GM23248 (cell line): Measurements from ENCODE around the gene OR8D1. TPM values are rescaled to one million over a fixed set of nuclear protein-coding genes. Genes with fewer than 3 reads are reported as not detected.
A peak's percentile ranks its signal among the peaks of the same experiment; 100 is the strongest.

Experiments used
- DNase-seq: peaks from one replicate; pipeline ENCODE4 v3.0.0-alpha.2; 2015
- H2AFZ ChIP-seq: fragments of 200-600 bp; sonication (generic); 2 replicates; pipeline ENCODE4 v1.6.1; 2016; ENCODE audit warnings: antibody characterized with exemption
- H3F3A ChIP-seq: fragments of 200-600 bp; sonication (generic); 2 replicates; pipeline ENCODE4 v1.6.1; 2016; ENCODE audit warnings: mild to moderate bottlenecking, antibody characterized with exemption, mixed run types; ENCODE audit not compliant: insufficient read depth
- H3K27ac ChIP-seq: fragments of 200-600 bp; sonication (generic); 2 replicates; pipeline ENCODE4 v1.5.1; 2016; ENCODE audit warnings: mild to moderate bottlenecking
- H3K27me3 ChIP-seq: fragments of 200-600 bp; sonication (generic); replicated peaks from 2 replicates; pipeline ENCODE4 v1.6.1; 2016; ENCODE audit warnings: mild to moderate bottlenecking; ENCODE audit not compliant: insufficient read depth
- H3K36me3 ChIP-seq: fragments of 200-600 bp; sonication (generic); 2 replicates; pipeline ENCODE4 v1.6.1; 2016; ENCODE audit warnings: low read depth, mild to moderate bottlenecking
- H3K4me1 ChIP-seq: fragments of 200-600 bp; sonication (generic); 2 replicates; pipeline ENCODE4 v1.6.1; 2016; ENCODE audit warnings: mild to moderate bottlenecking; ENCODE audit not compliant: insufficient read depth
- H3K4me2 ChIP-seq: fragments of 200-600 bp; sonication (generic); one replicate; pipeline ENCODE4 v1.6.1; 2016; ENCODE audit warnings: mild to moderate bottlenecking; ENCODE audit not compliant: unreplicated experiment
- H3K4me3 ChIP-seq: fragments of 200-600 bp; sonication (generic); 2 replicates; pipeline ENCODE4 v1.5.1; 2016; ENCODE audit warnings: mild to moderate bottlenecking
- H3K79me2 ChIP-seq: fragments of 200-600 bp; sonication (generic); 2 replicates; pipeline ENCODE4 v1.6.1; 2016; ENCODE audit warnings: mild to moderate bottlenecking; ENCODE audit not compliant: insufficient read depth
- H3K9ac ChIP-seq: fragments of 200-600 bp; sonication (generic); 2 replicates; pipeline ENCODE4 v1.6.1; 2016; ENCODE audit warnings: mild to moderate bottlenecking
- H3K9me2 ChIP-seq: fragments of 200-600 bp; sonication (generic); 2 replicates; pipeline ENCODE4 v1.6.1; 2016; ENCODE audit warnings: mixed run types, mild to moderate bottlenecking, moderate library complexity; ENCODE audit not compliant: insufficient read depth
- H3K9me3 ChIP-seq: fragments of 200-600 bp; sonication (generic); one replicate; pipeline ENCODE4 v1.6.1; 2017; ENCODE audit warnings: low read depth
- H4K20me1 ChIP-seq: fragments of 200-600 bp; sonication (generic); 2 replicates; pipeline ENCODE4 v1.6.0; 2016; ENCODE audit not compliant: insufficient read depth
- EZH2 ChIP-seq: fragments of 200-600 bp; sonication (generic); IDR thresholded peaks from 2 replicates; pipeline ENCODE4 v1.6.1; 2018; ENCODE audit warnings: antibody characterized with exemption, mild to moderate bottlenecking; ENCODE audit not compliant: insufficient read depth, poor library complexity, severe bottlenecking
- EZH2phosphoT487 ChIP-seq: fragments of 200-600 bp; sonication (generic); IDR thresholded peaks from 2 replicates; pipeline ENCODE4 v1.6.1; 2018; ENCODE audit warnings: antibody characterized with exemption, moderate library complexity, mild to moderate bottlenecking, low read depth; ENCODE audit not compliant: insufficient read depth
- WGBS, 2 experiments: methylation state at CpG; one replicate each; pipeline ENCODE4 v1.1.6; 2015 to 2017; ENCODE audit warnings: low lambda C conversion rate in 2 of 2, low coverage in 1 of 2; ENCODE audit errors: missing lambda C conversion rate in 2 of 2; 5-methylcytosine and 5-hydroxymethylcytosine counted together
- in situ Hi-C: fragments of 300-500 bp; cut with MboI; formaldehyde crosslinking; loops from 2 replicates; pipeline ENCODE4 v1.15.0; 2020
- polyA plus RNA-seq: library from polyadenylated mRNA; unstranded; fragments of >200 nt; fragmentation: Nextera tagmentation; extraction: Ambion mirVana; gene quantifications from 2 replicates; pipeline ENCODE4 v1.2.1, GENCODE V29; 2016
- total RNA-seq: library from RNA; depleted of rRNA; stranded (reverse); fragments of >200 nt; shearing (Covaris generic); gene quantifications from 2 replicates; pipeline ENCODE4 v1.2.3, GENCODE V29; 2014

The OR8D1 gene
- total and polyA plus RNA-seq, 2 experiments from 2014 or later = not detected

DNA sequence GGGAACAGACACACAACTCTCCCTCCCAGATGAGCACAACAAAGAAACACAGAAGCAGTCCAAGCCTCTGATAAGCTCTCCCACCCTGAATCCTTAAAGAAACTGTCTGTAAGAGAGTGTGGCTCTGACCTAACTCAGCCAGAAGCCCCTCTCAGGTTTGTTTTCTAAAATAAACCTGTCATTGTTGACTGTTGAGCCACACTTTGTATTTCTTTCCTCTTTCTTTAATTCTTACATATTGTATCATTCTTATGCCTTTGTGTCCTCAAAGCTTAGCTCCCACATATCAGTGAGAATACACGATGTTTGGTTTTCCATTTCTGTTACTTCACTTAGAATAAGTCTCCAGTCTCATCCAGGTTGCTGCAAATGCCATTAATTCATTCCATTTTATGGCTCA lies 14.0 kb upstream of the OR8D1 start:
- WGBS, 2 experiments = 50 to 60% methylated on average over 1 of the region's 1 CpG
- no peaks in the 10 kb centered on the region for H3F3A ChIP-seq
- in situ Hi-C loops = no loop called here

DNA sequence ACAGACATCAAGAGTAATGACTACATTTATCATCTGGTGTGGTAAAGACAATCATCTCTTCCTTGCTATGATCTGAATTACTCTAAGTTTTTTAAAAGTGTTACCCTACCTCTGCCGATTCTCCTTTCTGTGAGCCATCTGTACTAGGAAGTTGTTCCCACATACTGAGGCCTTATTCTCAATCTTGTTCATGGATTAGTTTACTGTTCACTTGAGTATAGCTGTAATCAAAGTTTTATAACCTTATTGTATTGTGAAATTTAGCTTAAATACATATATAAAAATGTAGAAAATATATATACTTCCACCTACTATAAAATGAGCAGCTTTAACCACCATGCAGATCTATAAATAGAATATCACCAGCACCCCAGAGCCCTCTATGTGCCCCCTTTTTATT lies 8.6 kb upstream of the OR8D1 start:
- no peaks in the 10 kb centered on the region for H3F3A ChIP-seq
- H3K9me2 ChIP-seq = no peaks in the 10 kb centered on the region
- H4K20me1 ChIP-seq = no peaks in the 10 kb centered on the region
- no peak overlapping the region for H3K27ac ChIP-seq
- no peak for TF ChIP-seq EZH2phosphoT487
- no peak for TF ChIP-seq EZH2
- H3K4me1 ChIP-seq = no peaks in the 10 kb centered on the region
- no peaks in the 10 kb centered on the region for H3K36me3 ChIP-seq
- H3K9ac ChIP-seq = no peak overlapping the region
- no peak overlapping the region for H3K4me2 ChIP-seq
- no peaks in the 10 kb centered on the region for H3K79me2 ChIP-seq
- 0% methylated on average over 1 of the region's 1 CpG for WGBS, 2 experiments
- peaks cover 23% of the 10 kb centered on the region for H3K27me3 ChIP-seq
- no peaks in the 10 kb centered on the region for H3K9me3 ChIP-seq
- DNase-seq = no peak
- in situ Hi-C loops = no loop called here
- no peak overlapping the region for H3K4me3 ChIP-seq
- no peak overlapping the region for H2AFZ ChIP-seq

More for the DNA sequence above, 14.0 kb upstream of the OR8D1 start:
- Histone ChIP-seq H3K27ac (no peak overlapping the region), H4K20me1 (no peaks in the 10 kb centered on the region), H3K79me2 (no peaks in the 10 kb centered on the region), H3K4me2 (no peak overlapping the region), H3K9me2 (no peaks in the 10 kb centered on the region), H3K9ac (no peak overlapping the region), H3K27me3 (peaks cover 53% of the 10 kb centered on the region), H3K4me3 (no peak overlapping the region), H3K9me3 (no peaks in the 10 kb centered on the region), H2AFZ (no peak overlapping the region), H3K4me1 (no peaks in the 10 kb centered on the region), H3K36me3 (no peaks in the 10 kb centered on the region)
- no peak for DNase-seq
- TF ChIP-seq EZH2 (no peak), EZH2phosphoT487 (no peak)

DNA sequence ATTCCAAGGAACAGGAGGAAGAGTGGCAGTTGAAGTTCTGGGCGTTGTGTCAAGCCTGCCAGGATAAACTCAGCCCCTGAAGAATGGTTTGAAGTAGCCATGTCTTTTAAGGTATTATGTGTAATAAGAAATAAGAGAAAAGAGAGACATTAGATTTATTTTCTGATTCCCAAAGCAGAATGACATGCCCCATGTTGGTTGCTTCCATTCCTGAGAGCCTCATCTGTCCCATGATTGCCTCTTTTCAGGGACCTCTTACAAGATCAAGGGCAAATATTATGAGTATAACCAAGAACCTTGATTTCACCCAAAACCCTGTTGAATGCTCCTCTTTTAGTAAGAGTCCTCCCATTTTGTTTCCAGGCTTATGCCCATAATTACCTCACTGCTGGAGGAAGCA lies 6.3 kb upstream of the OR8D1 start, which contains the start of gene OR8D2:
TSS of gene OR8D2 (minus strand) at position 101 of the 400 bp plus-strand sequence. CDS start at position 101, 0 bp downstream.
- Histone ChIP-seq H3K9me3 (no peaks in the 10 kb centered on the region), H3K9ac (no peak within 1 kb of the TSS), H3K9me2 (no peaks in the 10 kb centered on the region), H3K4me2 (no peak within 1 kb of the TSS), H3K79me2 (no peaks in the 10 kb centered on the region), H3K27ac (no peak within 1 kb of the TSS), H2AFZ (no peak within 1 kb of the TSS), H3F3A (no peaks in the 10 kb centered on the region), H3K4me1 (no peaks in the 10 kb centered on the region), H3K4me3 (no peak within 1 kb of the TSS), H3K36me3 (no peaks in the 10 kb centered on the region), H3K27me3 (peaks cover 23% of the 10 kb centered on the region), H4K20me1 (no peaks in the 10 kb centered on the region)
- in situ Hi-C loops = no loop called here
- no peak for DNase-seq
- 18 to 26% methylated on average over 1 of the region's 1 CpG for WGBS, 2 experiments
- TF ChIP-seq EZH2 (no peak), EZH2phosphoT487 (no peak)

DNA sequence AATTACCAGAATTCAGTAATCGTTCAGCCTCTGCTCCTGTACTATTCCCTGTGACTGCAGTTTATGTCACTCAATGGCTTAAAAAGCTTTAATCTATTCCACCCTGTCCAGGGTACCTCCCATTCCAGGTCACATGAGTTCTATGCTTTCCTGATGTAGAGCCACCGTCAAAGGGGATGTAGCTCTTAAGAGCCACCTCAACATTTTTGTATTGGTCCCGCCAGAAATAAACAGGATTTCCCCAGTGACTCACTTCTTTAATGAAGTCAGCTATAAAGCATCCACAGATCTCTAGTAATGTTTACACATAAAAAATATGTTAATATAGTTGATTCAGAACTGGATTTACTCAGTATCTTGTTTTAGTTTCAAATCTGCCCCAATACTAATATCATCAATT lies 1.3 kb upstream of the OR8D1 start:
- H3K27me3 ChIP-seq = peaks cover 12% of the 10 kb centered on the region; the same call in 1 of the 2 replicates
- no peak overlapping the region for H3K9ac ChIP-seq
- no peaks in the 10 kb centered on the region for H3K9me3 ChIP-seq
- no peaks in the 10 kb centered on the region for H3F3A ChIP-seq
- no peaks in the 10 kb centered on the region for H3K4me1 ChIP-seq
- H3K4me3 ChIP-seq = no peak overlapping the region
- no peaks in the 10 kb centered on the region for H3K79me2 ChIP-seq
- H3K27ac ChIP-seq = no peak overlapping the region
- H2AFZ ChIP-seq = no peak overlapping the region
- WGBS, 2 experiments = 33 to 38% methylated on average over 3 of the region's 3 CpGs
- TF ChIP-seq EZH2phosphoT487 = no peak
- TF ChIP-seq EZH2 = no peak
- no peaks in the 10 kb centered on the region for H3K36me3 ChIP-seq
- in situ Hi-C loops = no loop called here
- H4K20me1 ChIP-seq = no peaks in the 10 kb centered on the region
- no peaks in the 10 kb centered on the region for H3K9me2 ChIP-seq
- peak; percentile 34 for DNase-seq
- H3K4me2 ChIP-seq = no peak overlapping the region

DNA sequence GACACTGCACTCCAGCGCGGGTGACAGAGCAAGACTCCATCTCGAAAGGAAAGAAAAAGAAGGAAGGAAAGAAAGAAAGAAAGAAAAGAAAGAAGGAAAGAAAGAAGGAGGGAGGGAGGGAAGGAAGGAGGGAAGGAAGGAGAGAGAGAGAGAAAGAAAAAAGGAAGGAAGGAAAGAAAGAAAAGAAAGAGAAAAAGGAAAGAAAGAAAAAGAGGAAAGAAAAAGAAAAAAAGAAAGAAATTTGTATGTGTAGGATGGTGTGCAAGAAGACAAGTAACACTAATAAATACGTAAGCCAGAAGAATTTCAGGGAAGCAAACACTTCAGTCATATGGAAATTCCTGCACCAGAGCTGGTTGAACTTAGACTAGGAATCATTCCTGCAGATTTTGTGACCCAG lies 618 bp downstream of the OR8D1 start:
- no peaks in the 10 kb centered on the region for H3K4me1 ChIP-seq
- no peaks in the 10 kb centered on the region for H3F3A ChIP-seq
- in situ Hi-C loops = no loop called here
- H2AFZ ChIP-seq = no peak overlapping the region
- H3K36me3 ChIP-seq = no peaks in the 10 kb centered on the region
- H3K27me3 ChIP-seq = peaks cover 20% of the 10 kb centered on the region; the same call in 1 of the 2 replicates
- no peaks in the 10 kb centered on the region for H3K79me2 ChIP-seq
- H4K20me1 ChIP-seq = no peaks in the 10 kb centered on the region
- H3K4me3 ChIP-seq = no peak overlapping the region
- no peaks in the 10 kb centered on the region for H3K9me2 ChIP-seq
- TF ChIP-seq EZH2phosphoT487 (no peak), EZH2 (no peak)
- no peak for DNase-seq
- no peak overlapping the region for H3K27ac ChIP-seq
- 70 to 74% methylated on average over 4 of the region's 4 CpGs for WGBS, 2 experiments
- H3K9ac ChIP-seq = no peak overlapping the region
- H3K4me2 ChIP-seq = no peak overlapping the region
- H3K9me3 ChIP-seq = no peaks in the 10 kb centered on the region
